GM12801 (cell line): ENCODE data around the gene PRSS16.

Experiments
- CTCF ChIP-seq: IDR thresholded peaks from one replicate; pipeline ENCODE4 v1.5.1; 2011; ENCODE audit warnings: control low read depth; ENCODE audit not compliant: insufficient read length; ENCODE audit errors: extremely low read depth

PRSS16 gene

DNA sequence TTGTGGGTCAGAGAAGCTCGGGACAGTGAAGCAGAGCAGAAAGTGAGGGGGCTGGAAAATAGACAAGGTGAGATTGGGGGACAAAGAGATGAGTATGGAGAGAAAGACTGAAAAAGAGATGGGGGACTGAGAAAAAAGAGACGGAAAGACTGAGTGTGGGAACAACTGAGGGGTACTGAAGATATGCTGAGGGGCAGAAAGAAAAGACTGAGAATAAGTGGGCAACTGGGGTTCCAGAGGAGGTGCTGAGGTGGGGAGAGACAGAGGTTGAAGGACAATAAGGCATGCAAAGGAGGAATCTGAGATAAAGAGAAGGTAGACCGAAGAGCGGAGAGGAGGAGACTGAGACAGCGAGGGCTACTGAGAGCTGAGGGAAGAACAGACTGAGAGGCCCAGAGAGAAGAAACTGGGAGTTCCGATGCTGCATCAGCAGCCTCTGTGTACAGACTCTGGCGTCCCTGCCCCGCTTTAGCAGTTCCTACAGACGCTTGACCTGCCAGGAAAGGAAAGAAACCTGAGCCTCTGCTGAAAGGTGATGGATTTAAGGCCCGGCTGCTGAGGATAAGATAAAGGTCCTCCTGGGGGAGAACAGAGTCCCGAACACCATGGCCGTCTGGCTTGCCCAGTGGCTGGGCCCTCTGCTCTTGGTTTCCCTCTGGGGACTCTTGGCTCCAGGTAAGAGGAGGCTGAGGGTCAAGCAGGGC, at the start of gene PRSS16:
TSS of gene PRSS16 (plus strand) at position 569 of the 704 bp plus-strand sequence. CDS start at position 606, 37 bp downstream.
- TF ChIP-seq CTCF: no peak

DNA sequence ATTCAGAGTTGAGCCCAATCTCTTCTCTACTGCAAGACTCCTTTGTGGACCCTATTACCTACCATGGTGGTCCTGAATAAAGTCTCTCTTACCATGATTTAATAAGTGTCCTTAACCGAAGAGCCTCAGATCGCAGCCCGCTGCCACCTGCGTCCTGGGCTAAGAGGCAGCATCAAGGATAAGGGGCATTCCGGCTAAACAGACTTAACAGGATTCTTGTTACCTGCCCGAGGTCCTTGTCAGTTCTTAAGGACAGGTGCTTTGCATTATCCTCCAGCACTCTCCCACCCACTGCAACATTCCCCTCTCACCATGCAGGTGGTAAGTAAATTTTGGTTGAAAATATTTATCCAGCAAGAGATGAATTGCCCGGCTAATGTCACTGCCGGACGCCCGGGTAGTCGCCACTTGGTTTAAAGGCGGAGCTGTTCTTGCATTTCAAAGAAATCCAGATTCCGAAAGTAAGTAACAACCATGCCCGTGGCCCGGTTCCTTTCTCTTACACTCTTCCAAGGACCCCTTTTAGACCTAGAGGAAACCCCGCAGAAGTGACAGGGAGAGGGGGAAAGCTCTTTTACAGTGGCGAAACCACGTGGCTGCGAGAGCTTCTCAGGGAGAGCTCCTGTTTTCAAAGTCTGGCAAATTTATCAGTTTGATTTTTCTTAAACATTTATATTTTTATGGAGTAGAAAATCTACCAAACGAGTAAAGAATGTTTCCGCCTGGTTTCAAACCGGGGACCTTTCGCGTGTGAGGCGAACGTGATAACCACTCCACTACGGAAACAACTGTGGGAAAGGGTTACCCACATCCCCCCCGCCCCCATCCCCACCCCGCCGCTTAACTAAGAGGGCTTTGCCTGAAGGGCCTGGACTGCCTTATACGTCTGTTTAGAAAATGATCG, 41.9 kb upstream of the PRSS16 start:
- TF ChIP-seq CTCF: no peak

- no peak for TF ChIP-seq CTCF
Measured at GRCh38 chr6:27206806-27207205, 40.7 kb upstream of the PRSS16 start.

GRCh38 chr6:27208042-27208441, 39.5 kb upstream of the PRSS16 start:
- no peak for TF ChIP-seq CTCF

GRCh38 chr6:27209196-27209595, 38.3 kb upstream of the PRSS16 start:
- no peak for TF ChIP-seq CTCF

GRCh38 chr6:27209659-27210269, 37.7 kb upstream of the PRSS16 start:
- TF ChIP-seq CTCF: no peak

GRCh38 chr6:27213544-27214125, 33.9 kb upstream of the PRSS16 start:
- TF ChIP-seq CTCF: no peak
